GM10248 (cell line): ENCODE results near the gene CCDC15.
"Not testable (repeated sequence)": the region's sequence is repeated elsewhere in the genome, so short reads cannot be mapped to it uniquely, and the experiment has no call there.

ENCODE experiments used
- CTCF ChIA-PET: fragments of 300-600 bp; sonication (Branson Sonifier 250); formaldehyde crosslinking; extraction: SDS; loops from one replicate; lab custom pipeline; 2021; ENCODE audit warnings: antibody characterized with exemption; lab: Yijun Ruan, JAX
- POLR2A ChIA-PET: fragments of 350-650 bp; sonication (Branson Sonifier 250); formaldehyde crosslinking; extraction: SDS; loops from one replicate; lab custom pipeline; 2020; ENCODE audit warnings: antibody characterized with exemption; lab: Yijun Ruan, JAX
- DNase-seq: peaks from one replicate; pipeline ENCODE4 v3.0.0; 2012; ENCODE audit errors: extremely low spot score
- TF ChIP-seq, protein P1 (sequence below): IDR thresholded peaks from 2 replicates; pipeline ENCODE4 v1.5.1; 2012; ENCODE audit warnings: mild to moderate bottlenecking, low read depth; ENCODE audit errors: extremely low read depth, missing control alignments, control extremely low read depth

CCDC15 gene

DNA sequence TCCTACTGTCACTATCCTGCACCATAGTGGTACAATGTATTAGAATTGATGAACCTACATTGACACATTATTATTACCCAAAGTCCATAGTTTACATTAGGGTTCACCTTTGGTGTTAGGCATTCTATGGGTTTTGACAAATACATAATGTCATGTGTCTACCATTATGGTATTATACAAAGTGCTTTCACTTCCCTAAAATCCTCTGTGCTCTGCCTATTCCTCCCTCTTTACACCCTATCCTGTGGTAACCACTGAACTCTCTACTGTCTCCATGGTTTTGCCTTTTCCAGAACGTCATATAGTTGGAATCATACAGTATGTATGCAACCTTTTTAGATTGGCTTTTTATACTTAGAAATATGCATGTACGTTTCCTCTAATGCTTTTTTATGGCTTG lies 51.5 kb downstream of the CCDC15 start:
- TF ChIP-seq, protein P1, sequence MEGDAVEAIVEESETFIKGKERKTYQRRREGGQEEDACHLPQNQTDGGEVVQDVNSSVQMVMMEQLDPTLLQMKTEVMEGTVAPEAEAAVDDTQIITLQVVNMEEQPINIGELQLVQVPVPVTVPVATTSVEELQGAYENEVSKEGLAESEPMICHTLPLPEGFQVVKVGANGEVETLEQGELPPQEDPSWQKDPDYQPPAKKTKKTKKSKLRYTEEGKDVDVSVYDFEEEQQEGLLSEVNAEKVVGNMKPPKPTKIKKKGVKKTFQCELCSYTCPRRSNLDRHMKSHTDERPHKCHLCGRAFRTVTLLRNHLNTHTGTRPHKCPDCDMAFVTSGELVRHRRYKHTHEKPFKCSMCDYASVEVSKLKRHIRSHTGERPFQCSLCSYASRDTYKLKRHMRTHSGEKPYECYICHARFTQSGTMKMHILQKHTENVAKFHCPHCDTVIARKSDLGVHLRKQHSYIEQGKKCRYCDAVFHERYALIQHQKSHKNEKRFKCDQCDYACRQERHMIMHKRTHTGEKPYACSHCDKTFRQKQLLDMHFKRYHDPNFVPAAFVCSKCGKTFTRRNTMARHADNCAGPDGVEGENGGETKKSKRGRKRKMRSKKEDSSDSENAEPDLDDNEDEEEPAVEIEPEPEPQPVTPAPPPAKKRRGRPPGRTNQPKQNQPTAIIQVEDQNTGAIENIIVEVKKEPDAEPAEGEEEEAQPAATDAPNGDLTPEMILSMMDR = no peak
- ChIA-PET POLR2A (no interaction called here), CTCF (interaction anchor here (0.9 kb wide), 1 partner anchor 12 kb away, joined by 3 read pairs; no protein-coding TSS in a partner anchor)
- DNase-seq = no peak

GRCh38 chr11:125016413-125016812 lies 62.4 kb downstream of the CCDC15 start:
- POLR2A ChIA-PET = no interaction called here
- CTCF ChIA-PET = interaction anchor here (0.6 kb wide), 1 partner anchor 10 kb away, joined by 3 read pairs; no protein-coding TSS in a partner anchor

DNA sequence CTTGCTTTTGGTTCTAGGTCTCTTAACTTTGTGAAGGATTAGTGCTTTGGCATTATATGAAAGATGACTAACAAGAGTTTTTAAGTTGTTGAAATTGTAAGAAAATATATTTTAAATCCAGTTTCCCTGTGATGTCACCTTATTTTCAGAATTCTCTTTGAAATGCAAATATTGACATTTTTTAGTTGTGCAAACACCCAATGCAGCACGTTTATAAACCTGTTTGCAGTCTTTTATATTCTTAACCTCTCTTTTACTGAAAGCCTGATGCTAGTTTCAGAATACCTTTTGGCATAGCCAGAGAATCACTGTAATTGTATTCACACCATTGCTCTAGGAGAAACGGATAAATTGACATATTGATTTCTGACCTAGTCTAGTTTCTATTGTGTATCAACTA lies 66.3 kb downstream of the CCDC15 start:
- ChIA-PET CTCF (interaction anchor here (1.6 kb wide), 1 partner anchor 51 kb away, joined by 4 read pairs; no protein-coding TSS in a partner anchor), POLR2A (no interaction called here)
- TF ChIP-seq, protein P1 = no peak
- DNase-seq = no peak

More at GRCh38 chr11:125016413-125016812, 62.4 kb downstream of the CCDC15 start:
- DNase-seq = no peak
- TF ChIP-seq, protein P1 = no peak

GRCh38 chr11:125022551-125022950 lies 68.5 kb downstream of the CCDC15 start:
- TF ChIP-seq, protein P1 = no peak
- ChIA-PET CTCF (interaction anchor here (1.4 kb wide), 2 partner anchors 21 to 30 kb away, joined by 3 to 4 read pairs; no protein-coding TSS in a partner anchor), POLR2A (no interaction called here)
- DNase-seq = no peak

GRCh38 chr11:125025968-125026367 lies 72.0 kb downstream of the CCDC15 start:
- TF ChIP-seq, protein P1 = no peak
- CTCF ChIA-PET = interaction anchor here (0.7 to 1.7 kb wide), 3 partner anchors 10 to 116 kb away, joined by 3 to 4 read pairs (median 3); no protein-coding TSS in a partner anchor
- POLR2A ChIA-PET = no interaction called here
- DNase-seq = no peak

DNA sequence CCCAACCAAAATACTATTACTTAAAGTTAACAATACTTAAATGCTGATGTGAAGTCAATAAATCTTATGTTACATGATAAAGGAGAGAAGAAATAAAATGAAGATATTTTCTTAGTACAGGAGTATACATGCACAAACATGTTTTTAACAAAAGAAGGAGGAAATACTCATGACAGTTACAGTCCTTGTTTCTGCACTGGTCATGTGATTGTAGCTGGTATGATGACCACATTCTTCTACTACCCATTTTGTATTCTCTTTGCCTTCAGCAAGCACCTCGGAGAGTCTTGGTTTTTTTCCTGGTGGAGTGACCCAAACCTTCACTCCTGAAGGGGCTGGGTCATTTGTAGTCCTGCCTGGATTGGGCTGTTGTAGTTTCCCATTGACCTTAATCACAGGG lies 75.4 kb downstream of the CCDC15 start:
- CTCF ChIA-PET, DNase-seq: not testable (repeated sequence)

DNA sequence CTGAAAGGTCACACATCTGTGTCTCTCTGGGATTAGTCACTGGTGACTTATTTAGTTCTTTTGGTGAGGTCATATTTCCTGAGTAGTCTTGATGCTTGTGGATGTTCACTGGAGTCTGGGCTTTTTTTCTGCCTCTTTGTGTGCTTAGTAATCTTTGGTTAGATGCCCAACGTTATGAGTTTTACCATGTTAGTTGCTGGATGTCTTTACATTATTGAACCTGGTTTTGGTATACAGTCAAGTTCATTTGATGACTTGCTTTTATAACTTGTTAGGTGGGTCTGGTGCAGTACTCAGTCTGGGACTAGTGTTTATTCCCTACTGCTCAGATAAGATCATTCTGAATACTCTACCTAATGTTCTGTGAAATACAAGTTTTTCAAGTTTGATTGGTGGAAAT lies 82.9 kb downstream of the CCDC15 start:
- DNase-seq = no peak
- ChIA-PET POLR2A (no interaction called here), CTCF (no interaction called here)
- TF ChIP-seq, protein P1 = no peak

More for the DNA sequence above, 75.4 kb downstream of the CCDC15 start:
- POLR2A ChIA-PET = not testable (repeated sequence)
